ENCODE data around the gene KLF13. TPM values are rescaled to one million over a fixed set of nuclear protein-coding genes. Genes with fewer than 3 reads are reported as not detected.

KLF13 gene
- total and polyA plus RNA-seq, 10 of the 15 experiments (the other 5 are each of a cell fraction or from before 2014, with no cell fraction given) = 20.3 to 109 (median 51.4) TPM

- TF ChIP-seq BRCA1 (IDR thresholded peaks at IDR 0.05; ENCODE audit: low read depth, low read length) = no peak
- TF ChIP-seq SP1 (IDR thresholded peaks at IDR 0.05; ENCODE audit: low read depth, low read length) = peak; percentile 15
- no peak for TF ChIP-seq ZNF384 (IDR thresholded peaks at IDR 0.05; ENCODE audit: borderline replicate concordance, low read depth, low read length)
- TF ChIP-seq PML (IDR thresholded peaks at IDR 0.05; ENCODE audit: low read length) = no peak
- peak; percentile 19 for TF ChIP-seq LARP7 (IDR thresholded peaks at IDR 0.05)
- TF ChIP-seq DPF2 (IDR thresholded peaks at IDR 0.05) = 0 out of 2 replicates have a peak, but pooled peaks have one; percentile 38
- TF ChIP-seq ATF7 (IDR thresholded peaks at IDR 0.05; ENCODE audit: low read depth) = no peak
- TF ChIP-seq SREBF1 (IDR thresholded peaks at IDR 0.05; ENCODE audit: low read length) = no peak
- no peak; the same call in 1 of the 2 replicates for TF ChIP-seq MXI1 (IDR thresholded peaks at IDR 0.05; ENCODE audit: low read depth, low read length)
- TF ChIP-seq NKRF (conservative IDR thresholded peaks at IDR 0.05) = peak; percentile 36
- TF ChIP-seq RAD51 (IDR thresholded peaks at IDR 0.05) = no peak
- TF ChIP-seq SMARCA5 (IDR thresholded peaks at IDR 0.05) = no peak
- no peak for TF ChIP-seq SMAD5 (IDR thresholded peaks at IDR 0.05; ENCODE audit: low read depth)
- peak; percentile 45 for TF ChIP-seq IKZF1 (conservative IDR thresholded peaks at IDR 0.05)
- peak; percentile 14; the same call in 1 of the 2 replicates for TF ChIP-seq NR2C1 (IDR thresholded peaks at IDR 0.05)
- TF ChIP-seq HDAC6 (IDR thresholded peaks at IDR 0.05; ENCODE audit: unreplicated experiment) = no peak
- TF ChIP-seq ZBED1 (IDR thresholded peaks at IDR 0.05; ENCODE audit: borderline replicate concordance) = no peak
- TF ChIP-seq ZNF687 (IDR thresholded peaks at IDR 0.05) = 0 out of 2 replicates have a peak, but pooled peaks have one; percentile 5
- TF ChIP-seq KLF5 (IDR thresholded peaks at IDR 0.05; ENCODE audit: partially characterized antibody) = no peak
- no peak for TF ChIP-seq CHD4 (IDR thresholded peaks at IDR 0.05)
- TF ChIP-seq BACH1 (IDR thresholded peaks at IDR 0.05; ENCODE audit: borderline replicate concordance) = peak; percentile 30; the same call in 1 of the 2 replicates
- no peak for TF ChIP-seq FOXM1 (IDR thresholded peaks at IDR 0.05; ENCODE audit: low read depth, low read length)
- TF ChIP-seq E2F8 (IDR thresholded peaks at IDR 0.05; ENCODE audit: low read depth, partially characterized antibody) = no peak
- peak; percentile 68; the same call in 1 of the 2 replicates for TF ChIP-seq ZNF207 (IDR thresholded peaks at IDR 0.05; ENCODE audit: borderline replicate concordance)
Measured at GRCh38 chr15:31327669-31328427, 1.2 kb downstream of the KLF13 start (continued).
